IMR-90 (cell line): ENCODE results near the gene LRPAP1. TPM values are rescaled to one million over a fixed set of nuclear protein-coding genes. Genes with fewer than 3 reads are reported as not detected.

Source experiments
- ATAC-seq: fragments of 200-7000 bp; cut with Tn5 transposase; 2 replicates; pipeline ENCODE4 v1.9.1; 2020; ENCODE audit warnings: low read depth, mild to moderate bottlenecking, moderate library complexity
- BruUV-seq: library from RNA; stranded (reverse); fragments of 400-500 nt; replicated peaks from 2 replicates; lab custom pipeline; 2021; lab: Mats Ljungman, UMichigan
- CTCF ChIA-PET: fragments of 300-600 bp; formaldehyde crosslinking; extraction: SDS; loops from one replicate; lab custom pipeline; 2021; ENCODE audit warnings: antibody characterized with exemption; lab: Yijun Ruan, JAX
- POLR2A ChIA-PET: fragments of 300-600 bp; sonication (Branson Sonifier 250); formaldehyde crosslinking; loops from one replicate; lab custom pipeline; 2022; ENCODE audit warnings: antibody characterized with exemption; ENCODE audit not compliant: unreplicated experiment; lab: Charles Lee
- DNase-seq: peaks from one replicate; pipeline ENCODE4 v3.0.0; 2013
- H2AFZ ChIP-seq: replicated peaks from 2 replicates; pipeline ENCODE3; 2013; ENCODE audit warnings: low read length, mild to moderate bottlenecking; ENCODE audit not compliant: poor library complexity
- H2AK5ac ChIP-seq: 2 replicates; pipeline ENCODE4 v1.6.1; 2013; ENCODE audit warnings: low read depth, low read length, inconsistent platforms
- H2AK9ac ChIP-seq: replicated peaks from 2 replicates; pipeline ENCODE3; 2013; ENCODE audit warnings: mild to moderate bottlenecking, low read depth, low read length, moderate library complexity; ENCODE audit not compliant: poor library complexity
- H2BK120ac ChIP-seq: 2 replicates; pipeline ENCODE4 v1.6.1; 2013; ENCODE audit warnings: low read depth, low read length, inconsistent platforms
- H2BK15ac ChIP-seq: 3 replicates; pipeline ENCODE4 v1.6.1; 2013; ENCODE audit warnings: low read depth, low read length, inconsistent platforms
- H2BK20ac ChIP-seq: 2 replicates; pipeline ENCODE4 v1.6.1; 2013; ENCODE audit warnings: low read depth, mild to moderate bottlenecking, inconsistent platforms, low read length, moderate library complexity
- H2BK5ac ChIP-seq: 2 replicates; pipeline ENCODE4 v1.6.1; 2013; ENCODE audit warnings: mild to moderate bottlenecking, low read depth, low read length, inconsistent platforms; ENCODE audit not compliant: poor library complexity, severe bottlenecking
- H3K14ac ChIP-seq: replicated peaks from 2 replicates; pipeline ENCODE4 v1.6.1; 2013; ENCODE audit warnings: low read depth, low read length, inconsistent platforms
- H3K18ac ChIP-seq: 2 replicates; pipeline ENCODE4 v1.6.1; 2013; ENCODE audit warnings: low read depth, low read length, control low read depth
- H3K23ac ChIP-seq: 2 replicates; pipeline ENCODE4 v1.6.1; 2013; ENCODE audit warnings: low read depth, low read length, inconsistent platforms
- H3K27ac ChIP-seq: 2 replicates; pipeline ENCODE4 v1.5.1; 2013; ENCODE audit warnings: mild to moderate bottlenecking, control low read depth, low read length; ENCODE audit not compliant: insufficient read depth
- H3K27me3 ChIP-seq: 2 replicates; pipeline ENCODE4 v1.6.1; 2013; ENCODE audit warnings: low read length; ENCODE audit not compliant: control insufficient read depth, insufficient read depth
- H3K36me3 ChIP-seq: 2 replicates; pipeline ENCODE4 v1.6.1; 2013; ENCODE audit warnings: low read length, mixed read lengths; ENCODE audit not compliant: control insufficient read depth, insufficient read depth
- H3K4ac ChIP-seq: 2 replicates; pipeline ENCODE4 v1.6.1; 2013; ENCODE audit warnings: low read depth, low read length, inconsistent platforms
- H3K4me1 ChIP-seq: 2 replicates; pipeline ENCODE4 v1.6.1; 2013; ENCODE audit warnings: low read length, mixed read lengths; ENCODE audit not compliant: control insufficient read depth, insufficient read depth
- H3K4me2 ChIP-seq: 2 replicates; pipeline ENCODE4 v1.6.1; 2013; ENCODE audit warnings: low read depth, mild to moderate bottlenecking, control low read depth, low read length, moderate library complexity
- H3K4me3 ChIP-seq: 2 replicates; pipeline ENCODE4 v1.5.1; 2013; ENCODE audit warnings: low read depth, mild to moderate bottlenecking, control low read depth, low read length, moderate library complexity; ENCODE audit not compliant: insufficient read depth
- H3K56ac ChIP-seq: 2 replicates; pipeline ENCODE4 v1.6.1; 2013; ENCODE audit warnings: low read length, inconsistent platforms; ENCODE audit not compliant: insufficient read depth; ENCODE audit errors: extremely low read depth
- H3K79me1 ChIP-seq, 2 experiments: 2 replicates each; pipeline ENCODE4 v1.6.1; 2013; ENCODE audit warnings: low read length in 2 of 2, inconsistent platforms in 1 of 2, low read depth in 1 of 2
- H3K9ac ChIP-seq: 2 replicates; pipeline ENCODE4 v1.6.1; 2013; ENCODE audit warnings: low read depth, low read length, control low read depth
- H3K9me1 ChIP-seq: 2 replicates; pipeline ENCODE4 v1.6.1; 2013; ENCODE audit warnings: low read length, inconsistent platforms; ENCODE audit not compliant: insufficient read depth
- H3K9me3 ChIP-seq: 2 replicates; pipeline ENCODE4 v1.6.1; 2013; ENCODE audit warnings: low read length; ENCODE audit not compliant: control insufficient read depth, insufficient read depth
- H4K20me1 ChIP-seq: 2 replicates; pipeline ENCODE4 v1.6.1; 2013; ENCODE audit warnings: low read length, inconsistent platforms; ENCODE audit not compliant: insufficient read depth
- H4K5ac ChIP-seq: 2 replicates; pipeline ENCODE4 v1.6.1; 2013; ENCODE audit warnings: mild to moderate bottlenecking, low read depth, low read length, control low read depth
- H4K8ac ChIP-seq, 2 experiments: 2 replicates each; pipeline ENCODE4 v1.6.1; 2013; ENCODE audit warnings: low read depth in 2 of 2, low read length in 2 of 2, control low read depth in 1 of 2, inconsistent platforms in 1 of 2
- H4K91ac ChIP-seq: 2 replicates; pipeline ENCODE4 v1.6.1; 2013; ENCODE audit warnings: low read depth, low read length, inconsistent platforms; ENCODE audit not compliant: insufficient read depth
- BHLHE40 ChIP-seq: fragments of 150-350 bp; IDR thresholded peaks from 2 replicates; pipeline ENCODE4 v1.6.1; 2016; ENCODE audit warnings: mild to moderate bottlenecking, low read depth, low read length
- CEBPB ChIP-seq: IDR thresholded peaks from 2 replicates; pipeline ENCODE4 v1.6.1; 2012; ENCODE audit warnings: low read depth, low read length, improper control_type of control experiment
- CHD1 ChIP-seq: IDR thresholded peaks from 2 replicates; pipeline ENCODE4 v1.6.1; 2012; ENCODE audit warnings: low read depth, low read length, improper control_type of control experiment
- FOS ChIP-seq: fragments of 150-350 bp; IDR thresholded peaks from 2 replicates; pipeline ENCODE4 v1.6.1; 2016; ENCODE audit warnings: low read depth, low read length
- MAFK ChIP-seq: IDR thresholded peaks from 2 replicates; pipeline ENCODE4 v1.6.1; 2012; ENCODE audit warnings: low read depth, low read length, improper control_type of control experiment
- MAZ ChIP-seq: IDR thresholded peaks from 2 replicates; pipeline ENCODE4 v1.6.1; 2012; ENCODE audit warnings: low read depth, mild to moderate bottlenecking, low read length, improper control_type of control experiment, moderate library complexity, borderline replicate concordance
- MXI1 ChIP-seq: IDR thresholded peaks from 2 replicates; pipeline ENCODE4 v1.6.1; 2012; ENCODE audit warnings: low read depth, mild to moderate bottlenecking, low read length, moderate library complexity, borderline replicate concordance
- NFE2L2 ChIP-seq: fragments of 150-350 bp; IDR thresholded peaks from 2 replicates; pipeline ENCODE4 v1.6.1; 2016; ENCODE audit warnings: low read depth, mild to moderate bottlenecking, low read length
- POLR2A ChIP-seq: IDR thresholded peaks from 2 replicates; pipeline ENCODE4 v1.6.1; 2012; ENCODE audit warnings: mild to moderate bottlenecking, low read depth, low read length
- RAD21 ChIP-seq: IDR thresholded peaks from 2 replicates; pipeline ENCODE4 v1.6.1; 2012; ENCODE audit warnings: low read length, improper control_type of control experiment
- RCOR1 ChIP-seq: IDR thresholded peaks from 2 replicates; pipeline ENCODE4 v1.6.1; 2012; ENCODE audit warnings: mild to moderate bottlenecking, low read length, improper control_type of control experiment; ENCODE audit not compliant: insufficient replicate concordance
- RFX5 ChIP-seq: IDR thresholded peaks from 2 replicates; pipeline ENCODE4 v1.8.0; 2012; ENCODE audit warnings: low read depth, mild to moderate bottlenecking, low read length, moderate library complexity
- SMC3 ChIP-seq: fragments of 150-350 bp; IDR thresholded peaks from 2 replicates; pipeline ENCODE4 v1.6.1; 2016; ENCODE audit warnings: low read depth, mild to moderate bottlenecking, antibody characterized with exemption, low read length, moderate library complexity
- USF2 ChIP-seq: fragments of 150-350 bp; IDR thresholded peaks from 2 replicates; pipeline ENCODE4 v1.6.1; 2017; ENCODE audit warnings: mild to moderate bottlenecking, antibody characterized with exemption, low read length, low read depth
- WGBS, 2 experiments: methylation state at CpG; one replicate each; pipeline versions ENCODE4 v1.1.5 to v1.1.7; 2013; ENCODE audit warnings: missing lambda C conversion rate in 2 of 2; ENCODE audit not compliant: insufficient read length in 1 of 2; ENCODE audit errors: extremely low coverage in 2 of 2; 5-methylcytosine and 5-hydroxymethylcytosine counted together
- dilution Hi-C: fragments of 300-500 bp; cut with HindIII; formaldehyde crosslinking; loops from one replicate; pipeline ENCODE4 v1.14.3; 2018; ENCODE audit warnings: low sequenced_read_pairs; ENCODE audit not compliant: unreplicated experiment
- in situ Hi-C: fragments of 300-500 bp; cut with MboI; formaldehyde crosslinking; loops from 3 replicates; pipeline ENCODE4 v1.14.3; 2019; ENCODE audit warnings: low sequenced_read_pairs, inconsistent platforms, mixed read lengths
- intact Hi-C: fragments of 100-400 bp; cut with micrococcal nuclease; formaldehyde crosslinking; loops from 2 replicates; pipeline ENCODE4 v1.10.0; 2022
- polyA plus RNA-seq, 3 experiments: library from polyadenylated mRNA; depleted of rRNA; stranded (reverse); fragments of >200 nt; gene quantifications; 2 replicates each; pipeline ENCODE4 v1.2.3, GENCODE V29; 2012; ENCODE audit warnings: low replicate concordance in 1 of 3
- total RNA-seq: library from RNA; depleted of rRNA; stranded (reverse); fragments of >200 nt; gene quantifications from 2 replicates; pipeline ENCODE4 v1.2.3, GENCODE V29; 2012
- TF ChIP-seq, protein P1 (sequence below): conservative IDR thresholded peaks from 2 replicates; pipeline ENCODE4 v1.5.1; 2012; ENCODE audit warnings: mild to moderate bottlenecking, low read depth, low read length, improper control_type of control experiment

The LRPAP1 gene
- total and polyA plus RNA-seq, 2 of the 4 experiments (the other 2 are of a cell fraction), result 135 to 175 TPM

- ChIA-PET POLR2A (no interaction called here), CTCF (interaction anchor here (1.0 kb wide), 1 partner anchor 13 kb away, joined by 3 read pairs; no protein-coding TSS in a partner anchor)
- Histone ChIP-seq H3K4me3 (no peak overlapping the region), H3K23ac (no peak overlapping the region), H3K36me3 (peaks cover 2% of the 10 kb centered on the region; the same call in 1 of the 2 replicates), H3K14ac (no peak overlapping the region), H2AK9ac (no peak overlapping the region), H2BK20ac (no peak overlapping the region), H4K20me1 (peaks cover 24% of the 10 kb centered on the region), H3K9ac (no peak overlapping the region), H2BK5ac (no peak overlapping the region), H4K5ac (no peak overlapping the region), H4K8ac (no peak overlapping the region), H2AFZ (no peak overlapping the region), H3K4me1 (no peaks in the 10 kb centered on the region), H3K27ac (no peak overlapping the region), H3K9me1 (no peaks in the 10 kb centered on the region), H3K18ac (no peak overlapping the region), H3K4ac (no peak overlapping the region), H2AK5ac (no peak overlapping the region), H3K9me3 (no peaks in the 10 kb centered on the region), H2BK120ac (no peak overlapping the region), H3K56ac (no peak overlapping the region), H4K91ac (no peak overlapping the region), H2BK15ac (no peak overlapping the region), H3K27me3 (peaks cover 7% of the 10 kb centered on the region; the same call in 1 of the 2 replicates), H3K4me2 (no peak overlapping the region), H3K79me1 (no peaks in the 10 kb centered on the region)
- peak; percentile 13 for ATAC-seq
- WGBS, 2 experiments, result 63% methylated on average over 15 of the region's 20 CpGs; no CpG with 5 or more reads in 1 of the 2 experiments
- intact Hi-C loops, result no loop called here
- dilution Hi-C loops, result no loop called here
- in situ Hi-C loops, result no loop called here
- no peak for DNase-seq
- no TSS peak for BruUV-seq
- TF ChIP-seq RFX5 (no peak), MAFK (no peak), SMC3 (no peak), MAZ (no peak), RAD21 (no peak), FOS (no peak), RCOR1 (no peak), POLR2A (no peak), USF2 (no peak), CEBPB (no peak), CHD1 (no peak), BHLHE40 (no peak), MXI1 (no peak), NFE2L2 (no peak)
- TF ChIP-seq, protein P1, sequence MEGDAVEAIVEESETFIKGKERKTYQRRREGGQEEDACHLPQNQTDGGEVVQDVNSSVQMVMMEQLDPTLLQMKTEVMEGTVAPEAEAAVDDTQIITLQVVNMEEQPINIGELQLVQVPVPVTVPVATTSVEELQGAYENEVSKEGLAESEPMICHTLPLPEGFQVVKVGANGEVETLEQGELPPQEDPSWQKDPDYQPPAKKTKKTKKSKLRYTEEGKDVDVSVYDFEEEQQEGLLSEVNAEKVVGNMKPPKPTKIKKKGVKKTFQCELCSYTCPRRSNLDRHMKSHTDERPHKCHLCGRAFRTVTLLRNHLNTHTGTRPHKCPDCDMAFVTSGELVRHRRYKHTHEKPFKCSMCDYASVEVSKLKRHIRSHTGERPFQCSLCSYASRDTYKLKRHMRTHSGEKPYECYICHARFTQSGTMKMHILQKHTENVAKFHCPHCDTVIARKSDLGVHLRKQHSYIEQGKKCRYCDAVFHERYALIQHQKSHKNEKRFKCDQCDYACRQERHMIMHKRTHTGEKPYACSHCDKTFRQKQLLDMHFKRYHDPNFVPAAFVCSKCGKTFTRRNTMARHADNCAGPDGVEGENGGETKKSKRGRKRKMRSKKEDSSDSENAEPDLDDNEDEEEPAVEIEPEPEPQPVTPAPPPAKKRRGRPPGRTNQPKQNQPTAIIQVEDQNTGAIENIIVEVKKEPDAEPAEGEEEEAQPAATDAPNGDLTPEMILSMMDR, result no peak
Observed at GRCh38 chr4:3493720-3494461, 38.3 kb downstream of the LRPAP1 start.
